Measurements from ENCODE around the gene DDX49.
"Not testable (repeated sequence)": the region's sequence is repeated elsewhere in the genome, so short reads cannot be mapped to it uniquely, and the experiment has no call there.

DDX49 gene

DNA sequence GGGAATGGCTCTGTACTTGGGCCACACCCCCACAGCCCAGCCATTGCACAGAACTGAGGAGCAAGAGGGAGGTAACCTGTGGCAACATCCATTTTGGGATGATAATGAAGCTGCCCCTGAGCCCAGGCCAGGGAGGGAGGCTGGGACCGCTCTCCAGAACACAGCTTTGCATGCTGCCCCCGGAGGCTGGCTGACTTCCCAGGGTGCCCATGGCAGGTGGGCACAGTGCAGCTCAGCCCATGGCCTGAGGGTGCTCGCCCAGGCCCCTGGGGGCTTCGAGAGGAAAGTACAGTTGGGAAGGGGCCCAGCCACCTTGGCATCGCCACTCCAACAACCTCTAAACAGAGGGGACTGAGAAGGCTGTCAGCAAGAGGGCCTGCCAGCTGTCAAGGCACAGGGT is 6.0 kb upstream of the DDX49 start:
- H3K4me3 ChIP-seq (ENCODE audit: low read length): no peak overlapping the region
- TF ChIP-seq ZNF274 (IDR thresholded peaks at IDR 0.05; ENCODE audit: low read depth, low read length): no peak

DNA sequence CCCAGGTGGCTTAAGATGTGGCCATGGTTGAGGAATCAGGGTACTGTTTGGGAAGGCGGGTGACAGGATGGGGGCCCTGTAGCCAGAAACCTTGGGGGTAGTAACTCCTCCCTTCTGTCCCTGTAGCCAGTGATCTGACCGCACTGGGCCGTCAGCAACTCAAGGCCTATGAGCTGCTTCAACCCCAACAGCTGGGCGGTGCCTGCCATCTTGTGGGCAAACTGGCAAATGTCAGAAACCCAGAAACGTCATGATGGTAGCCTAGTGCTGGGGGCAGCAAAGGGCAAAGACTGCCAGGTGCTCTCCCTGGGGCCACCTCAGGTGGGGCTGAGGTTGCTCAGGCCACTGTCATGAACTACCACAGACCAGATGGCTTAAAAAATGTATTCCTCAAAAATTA is 3.9 kb upstream of the DDX49 start:
- no peak for TF ChIP-seq ZNF274 (IDR thresholded peaks at IDR 0.05; ENCODE audit: low read depth, low read length)
- no peak overlapping the region for H3K4me3 ChIP-seq (ENCODE audit: low read length)

DNA sequence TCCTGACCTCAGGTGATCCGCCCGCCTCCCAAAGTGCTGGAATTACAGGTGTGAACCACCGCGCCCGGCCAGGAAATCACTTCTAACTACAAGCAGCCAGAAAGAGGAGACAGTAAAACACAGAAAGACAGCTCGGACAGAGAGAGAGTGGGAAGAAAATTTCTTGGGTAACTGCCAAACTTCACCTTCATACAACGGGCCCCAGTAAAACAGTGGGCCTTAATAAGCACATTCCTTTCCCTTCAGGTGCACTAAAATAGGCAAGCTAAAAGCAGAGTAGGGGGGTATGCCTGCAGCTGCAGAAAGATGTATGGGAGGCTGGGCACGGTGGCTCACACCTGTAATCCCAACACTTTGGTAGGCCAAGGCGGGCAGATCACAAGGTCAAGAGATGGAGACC is 1.9 kb upstream of the DDX49 start:
- not testable (repeated sequence) for H3K4me3 ChIP-seq (ENCODE audit: low read length)

DNA sequence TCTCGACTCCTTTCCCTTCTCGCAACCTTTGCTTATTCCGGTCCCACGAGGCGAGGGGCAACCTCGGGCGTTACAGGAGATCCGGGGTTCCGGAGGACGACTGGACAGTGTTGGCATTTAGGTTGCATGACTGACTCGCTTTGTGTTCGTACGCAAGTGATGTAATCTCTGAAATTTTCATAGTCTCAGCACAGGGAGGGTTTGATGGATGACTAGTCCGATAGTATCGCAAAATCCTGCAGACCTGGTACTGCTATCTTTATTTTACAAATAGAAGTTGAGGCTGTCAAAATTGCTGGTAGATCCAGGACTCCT is 342 bp downstream of the DDX49 start:
- H3K4me3 ChIP-seq (ENCODE audit: low read length): peak overlapping the region; percentile 92
- no peak for TF ChIP-seq ZNF274 (IDR thresholded peaks at IDR 0.05; ENCODE audit: low read depth, low read length)

DNA sequence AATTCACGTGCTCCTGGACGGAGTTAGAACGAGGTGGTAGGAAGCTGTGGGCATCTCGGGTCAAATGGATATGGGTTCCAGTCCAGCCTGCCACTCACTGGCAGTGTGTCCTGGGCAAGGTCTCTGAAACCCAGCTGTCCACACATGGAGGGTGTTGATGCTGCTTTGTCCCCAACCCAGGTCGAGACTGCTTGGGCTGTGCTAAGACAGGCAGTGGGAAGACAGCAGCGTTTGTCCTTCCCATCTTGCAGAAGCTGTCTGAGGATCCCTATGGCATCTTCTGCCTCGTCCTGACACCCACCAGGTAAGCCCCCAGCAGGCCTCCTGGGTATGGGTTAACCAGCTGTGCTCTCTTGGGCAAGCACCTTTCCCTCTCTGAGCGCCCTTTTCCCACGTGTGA is 885 bp downstream of the DDX49 start:
- H3K4me3 ChIP-seq (ENCODE audit: low read length): peak overlapping the region; percentile 92
- no peak for TF ChIP-seq ZNF274 (IDR thresholded peaks at IDR 0.05; ENCODE audit: low read depth, low read length)

DNA sequence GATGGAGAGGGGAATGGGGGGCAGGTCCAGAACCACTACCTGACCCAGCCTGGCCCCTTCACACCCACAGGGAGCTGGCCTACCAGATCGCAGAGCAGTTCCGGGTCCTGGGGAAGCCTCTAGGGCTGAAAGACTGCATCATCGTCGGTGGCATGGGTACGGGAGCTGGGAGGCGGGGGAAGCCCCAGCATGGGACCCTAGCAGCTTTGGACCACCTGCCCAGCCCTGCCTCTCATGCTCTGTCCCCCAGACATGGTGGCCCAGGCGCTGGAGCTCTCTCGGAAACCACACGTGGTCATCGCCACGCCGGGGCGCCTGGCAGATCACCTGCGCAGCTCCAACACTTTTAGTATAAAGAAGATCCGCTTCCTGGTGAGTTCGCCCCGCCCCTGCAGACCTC is 2.1 kb downstream of the DDX49 start:
- H3K4me3 ChIP-seq (ENCODE audit: low read length): no peak overlapping the region
- TF ChIP-seq ZNF274 (IDR thresholded peaks at IDR 0.05; ENCODE audit: low read depth, low read length): no peak

DNA sequence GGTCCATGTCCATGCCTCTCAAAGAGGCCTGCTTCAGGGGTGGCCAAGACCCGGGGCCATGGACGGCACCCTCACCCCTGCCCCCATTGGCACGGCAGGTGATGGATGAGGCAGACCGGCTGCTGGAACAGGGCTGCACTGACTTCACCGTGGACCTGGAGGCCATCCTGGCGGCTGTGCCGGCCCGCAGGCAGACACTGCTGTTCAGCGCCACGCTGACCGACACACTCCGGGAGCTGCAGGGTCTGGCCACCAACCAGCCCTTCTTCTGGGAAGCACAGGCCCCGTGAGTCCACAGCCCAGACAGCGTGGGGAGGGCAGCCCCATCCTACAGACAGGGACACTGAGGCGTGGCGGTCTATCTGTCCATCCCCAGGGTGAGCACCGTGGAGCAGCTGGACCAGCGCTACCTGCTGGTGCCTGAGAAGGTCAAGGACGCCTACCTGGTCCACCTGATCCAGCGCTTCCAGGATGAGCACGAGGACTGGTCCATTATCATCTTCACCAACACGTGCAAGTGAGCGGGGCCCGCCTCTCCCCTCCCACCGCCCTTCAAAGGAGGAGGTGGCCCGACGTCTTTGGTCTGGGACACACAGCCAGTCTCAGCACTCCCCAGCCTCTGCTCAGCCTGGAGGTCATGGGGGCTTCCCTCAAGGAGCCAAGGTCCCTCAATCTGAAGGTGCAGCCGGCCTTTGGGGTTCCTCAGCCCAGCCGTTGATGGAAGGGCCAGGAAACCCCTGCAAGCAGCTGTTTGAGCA is 2.9 kb downstream of the DDX49 start:
- TF ChIP-seq ZNF274 (IDR thresholded peaks at IDR 0.05; ENCODE audit: low read depth, low read length): no peak
- H3K4me3 ChIP-seq (ENCODE audit: low read length): no peak overlapping the region

DNA sequence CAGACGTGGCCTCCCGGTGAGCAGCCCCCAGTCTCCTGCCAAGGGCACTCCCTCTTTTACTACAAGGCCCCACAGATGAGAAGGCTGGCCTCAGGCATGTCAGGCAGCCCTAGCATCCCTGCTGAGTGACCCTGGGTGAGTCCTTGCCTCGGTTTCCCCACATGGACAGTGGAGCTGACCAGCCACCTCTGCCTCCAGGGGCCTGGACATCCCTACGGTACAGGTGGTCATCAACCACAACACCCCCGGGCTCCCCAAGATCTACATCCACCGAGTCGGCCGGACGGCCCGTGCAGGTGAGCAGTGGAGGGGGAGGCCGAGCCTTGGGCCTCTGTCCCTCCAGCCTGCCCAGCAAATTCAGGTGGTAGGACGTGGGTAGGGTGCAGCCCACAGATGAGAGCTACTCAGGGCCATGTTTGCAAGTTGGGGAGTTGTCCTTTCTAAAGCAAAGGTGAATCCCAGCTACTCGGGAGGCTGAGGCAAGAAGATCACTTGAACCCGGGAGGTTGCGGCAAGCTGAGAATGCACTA is 5.2 kb downstream of the DDX49 start:
- no peak overlapping the region for H3K4me3 ChIP-seq (ENCODE audit: low read length)

DNA sequence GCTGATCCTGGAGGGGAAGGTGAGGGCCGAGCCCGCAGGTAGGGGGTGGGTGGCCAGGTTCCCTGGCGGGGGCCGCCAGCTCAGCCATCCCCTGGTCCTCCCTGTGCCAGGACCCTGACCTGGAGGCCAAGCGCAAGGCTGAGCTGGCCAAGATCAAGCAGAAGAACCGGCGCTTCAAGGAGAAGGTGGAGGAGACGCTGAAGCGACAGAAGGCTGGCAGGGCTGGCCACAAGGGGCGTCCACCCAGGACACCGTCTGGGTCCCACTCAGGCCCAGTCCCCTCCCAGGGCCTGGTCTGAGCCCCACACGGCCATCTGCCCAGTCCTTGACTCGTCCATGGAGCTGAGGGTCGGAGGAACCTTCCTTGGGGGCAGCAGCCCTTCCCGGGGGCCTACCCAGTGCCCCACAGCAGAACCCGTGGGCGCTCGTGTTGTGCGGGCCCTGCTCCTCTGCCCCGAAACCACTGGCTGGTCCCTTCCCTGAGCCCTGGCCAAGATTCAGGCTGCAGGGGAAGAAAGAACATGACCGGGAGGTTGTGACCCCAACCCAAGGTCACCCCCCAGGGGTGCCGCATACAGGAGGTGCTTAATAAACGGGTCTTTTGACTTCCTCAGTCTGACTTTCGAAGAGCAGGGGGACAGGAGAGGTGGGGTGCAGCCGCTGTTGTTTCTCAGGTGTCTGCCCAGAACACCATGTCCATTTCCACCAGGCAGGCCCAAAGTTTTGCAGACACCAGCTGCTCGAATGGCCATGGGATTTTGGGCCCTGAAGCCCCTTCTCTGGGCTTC is 8.7 kb downstream of the DDX49 start:
- no peak overlapping the region for H3K4me3 ChIP-seq (ENCODE audit: low read length)
- no peak for TF ChIP-seq ZNF274 (IDR thresholded peaks at IDR 0.05; ENCODE audit: low read depth, low read length)

More for the DNA sequence above, 5.2 kb downstream of the DDX49 start:
- no peak for TF ChIP-seq ZNF274 (IDR thresholded peaks at IDR 0.05; ENCODE audit: low read depth, low read length)

DNA sequence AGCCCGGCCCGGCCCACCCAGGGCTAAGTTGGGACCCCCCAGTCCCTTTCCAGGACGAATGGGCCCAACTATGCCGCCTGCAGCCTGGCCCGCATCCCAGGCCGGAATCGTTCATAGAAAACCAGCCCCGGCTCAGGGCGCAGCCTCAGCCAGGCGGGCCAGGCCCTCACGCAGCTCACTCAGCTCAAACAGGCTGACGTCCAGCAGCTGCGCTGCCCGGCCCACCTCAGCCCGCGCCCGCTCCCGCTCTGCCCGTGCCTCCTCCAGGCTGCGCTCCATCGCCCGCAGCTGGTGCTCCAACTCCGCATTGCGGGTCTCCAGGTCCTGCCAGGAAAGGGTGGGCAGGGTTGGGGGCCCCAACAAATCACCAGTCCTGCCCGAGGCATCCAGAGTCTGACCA is 9.8 kb downstream of the DDX49 start:
- TF ChIP-seq ZNF274 (IDR thresholded peaks at IDR 0.05; ENCODE audit: low read depth, low read length): no peak
- no peak overlapping the region for H3K4me3 ChIP-seq (ENCODE audit: low read length)

DNA sequence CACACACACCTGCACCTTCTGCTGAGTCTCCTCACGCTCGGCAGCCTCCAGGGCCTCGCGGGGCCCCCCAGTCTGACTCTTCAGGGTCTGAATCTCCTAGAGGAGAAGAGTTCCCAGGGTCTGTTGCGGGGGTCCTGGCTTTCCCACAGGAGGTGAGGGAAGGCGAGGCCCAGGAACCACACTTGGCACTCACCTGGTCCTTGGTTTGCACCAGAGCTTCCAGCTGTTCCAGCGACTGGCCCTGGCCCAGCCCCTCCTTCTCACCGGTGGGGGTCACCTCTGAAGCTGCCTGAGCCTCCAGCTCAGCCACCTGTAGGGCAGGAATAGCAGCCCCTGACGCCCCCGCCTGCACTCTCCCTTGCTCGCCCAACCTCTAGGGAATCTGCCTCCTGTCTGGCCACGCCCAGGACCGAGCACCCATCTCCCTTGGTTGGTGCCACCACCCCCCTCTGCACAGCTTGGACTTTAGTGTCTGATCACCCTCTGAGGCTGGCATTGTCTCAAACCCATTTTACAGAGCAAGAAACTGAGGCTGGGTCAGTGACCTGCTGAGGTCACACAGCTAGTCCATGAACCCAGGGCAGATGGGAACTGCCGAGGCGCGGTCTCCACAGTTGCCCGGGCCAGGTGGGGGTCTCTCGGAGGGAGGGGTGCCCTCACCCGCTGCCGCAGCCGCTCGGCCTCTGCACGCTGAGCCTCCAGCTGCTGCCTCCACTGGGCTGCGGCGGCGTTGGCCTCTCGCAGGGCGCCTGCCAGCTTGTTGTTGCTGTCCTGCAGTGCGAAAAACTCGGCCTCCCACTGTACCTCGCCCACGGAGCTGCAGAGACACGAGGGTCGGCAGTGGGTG is 12.0 kb downstream of the DDX49 start:
- TF ChIP-seq ZNF274 (IDR thresholded peaks at IDR 0.05; ENCODE audit: low read depth, low read length): no peak
- no peak overlapping the region for H3K4me3 ChIP-seq (ENCODE audit: low read length)

DNA sequence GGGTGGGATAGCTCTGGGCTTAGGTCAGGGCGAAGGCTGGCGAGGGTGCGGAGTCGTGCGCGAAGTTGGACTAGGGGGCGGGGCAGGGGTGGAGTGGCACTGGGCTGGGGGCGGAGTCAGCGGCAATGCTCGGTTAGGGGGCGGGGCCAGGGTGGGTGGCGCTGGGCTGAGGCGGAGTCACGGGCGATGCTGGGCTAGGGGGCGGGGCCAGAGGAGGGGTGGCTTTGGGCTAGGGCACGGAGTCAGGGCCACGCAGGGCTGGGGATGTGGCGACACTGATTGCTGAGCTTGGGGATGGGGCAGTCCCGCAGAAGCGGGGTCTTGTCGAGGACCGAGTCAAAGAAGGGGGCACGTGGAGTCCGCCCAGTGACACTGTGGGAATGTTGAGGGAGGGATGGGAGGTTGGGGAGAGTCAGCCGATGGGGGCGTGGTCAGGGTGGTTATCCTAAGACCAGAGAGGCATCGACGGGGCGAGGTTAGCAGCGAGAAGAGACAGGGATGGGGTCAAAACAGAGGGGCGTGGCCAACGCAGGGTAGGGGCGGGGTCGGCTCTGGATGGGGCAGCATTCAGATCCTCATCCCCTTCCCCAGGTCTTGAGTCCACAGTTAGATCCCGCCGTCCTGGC is 12.8 kb downstream of the DDX49 start:
- TF ChIP-seq ZNF274 (IDR thresholded peaks at IDR 0.05; ENCODE audit: low read depth, low read length): no peak
- H3K4me3 ChIP-seq (ENCODE audit: low read length): peak overlapping the region; percentile 32; the same call in 1 of the 2 replicates

DNA sequence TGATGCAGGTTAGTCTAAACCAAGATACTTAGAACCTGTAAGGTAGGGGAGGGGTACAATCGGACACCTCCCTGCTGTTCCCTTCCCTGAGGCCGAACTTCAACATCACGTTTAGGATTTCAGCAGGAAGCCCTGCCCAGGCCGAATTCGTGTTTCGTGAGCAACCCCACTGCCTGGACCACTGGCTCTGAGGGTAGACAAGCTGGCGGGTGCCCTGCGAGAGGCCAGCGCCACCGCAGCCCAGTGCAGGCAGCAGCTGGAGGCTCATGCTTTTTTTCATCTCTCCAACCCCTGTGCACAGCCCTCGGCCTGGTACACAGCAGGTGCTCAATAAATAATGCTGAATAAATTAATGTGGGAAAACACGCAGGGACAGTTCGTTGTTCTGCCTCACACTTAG is 13.8 kb downstream of the DDX49 start:
- TF ChIP-seq ZNF274 (IDR thresholded peaks at IDR 0.05; ENCODE audit: low read depth, low read length): no peak
- no peak overlapping the region for H3K4me3 ChIP-seq (ENCODE audit: low read length)

DNA sequence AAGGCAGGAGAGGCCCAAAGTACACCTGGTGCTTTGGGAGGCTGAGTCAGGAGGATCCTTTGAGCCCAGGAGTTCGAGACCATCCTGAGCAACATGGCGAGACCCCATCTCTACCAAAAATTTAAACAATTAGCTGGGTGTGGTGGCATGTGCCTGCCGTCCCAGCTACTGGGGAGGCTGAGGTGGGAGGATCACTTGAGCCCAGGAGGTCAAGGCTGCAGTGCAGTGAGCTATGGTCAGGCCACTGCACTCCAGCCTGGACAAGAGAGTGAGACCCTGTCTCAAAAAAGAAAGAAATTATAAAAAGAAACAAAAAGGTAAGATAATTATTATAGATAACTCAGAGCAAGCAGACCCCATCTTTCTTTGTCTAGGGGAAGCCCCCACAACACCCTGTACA is 19.6 kb downstream of the DDX49 start:
- TF ChIP-seq ZNF274 (IDR thresholded peaks at IDR 0.05; ENCODE audit: low read depth, low read length): no peak
- no peak overlapping the region for H3K4me3 ChIP-seq (ENCODE audit: low read length)
